ENCODE measurements around the gene OPN4.

OPN4 gene

GRCh38 chr10:86647773-86648703, 6.3 kb upstream of the OPN4 start:
- DNase-seq (ENCODE audit: low read depth), result peak; percentile 12

GRCh38 chr10:86648704-86649427, 5.5 kb upstream of the OPN4 start:
- peak; percentile 60 for DNase-seq (ENCODE audit: low read depth)

GRCh38 chr10:86649471-86650150, 4.7 kb upstream of the OPN4 start:
- no peak for DNase-seq (ENCODE audit: low read depth)

GRCh38 chr10:86650151-86650550, 4.2 kb upstream of the OPN4 start:
- no peak for DNase-seq (ENCODE audit: low read depth)

GRCh38 chr10:86651021-86651471, 3.3 kb upstream of the OPN4 start:
- no peak for DNase-seq (ENCODE audit: low read depth)

- DNase-seq (ENCODE audit: low read depth), result no peak
Measured at GRCh38 chr10:86651631-86652331, 2.6 kb upstream of the OPN4 start.

GRCh38 chr10:86652361-86653202, 1.8 kb upstream of the OPN4 start:
- no peak for DNase-seq (ENCODE audit: low read depth)

GRCh38 chr10:86653379-86653778, 968 bp upstream of the OPN4 start:
- no peak for DNase-seq (ENCODE audit: low read depth)

- no peak for DNase-seq (ENCODE audit: low read depth)
Measured at GRCh38 chr10:86653987-86654386, 360 bp upstream of the OPN4 start.

- no peak for DNase-seq (ENCODE audit: low read depth)
Measured at GRCh38 chr10:86655173-86655540, 810 bp downstream of the OPN4 start.

GRCh38 chr10:86655596-86655995, 1.2 kb downstream of the OPN4 start:
- DNase-seq (ENCODE audit: low read depth), result no peak

- DNase-seq (ENCODE audit: low read depth), result no peak
Measured at GRCh38 chr10:86657011-86657395, 2.7 kb downstream of the OPN4 start.

- no peak for DNase-seq (ENCODE audit: low read depth)
Measured at GRCh38 chr10:86657396-86658011, 3.2 kb downstream of the OPN4 start.

GRCh38 chr10:86658261-86658741, 4.0 kb downstream of the OPN4 start:
- no peak for DNase-seq (ENCODE audit: low read depth)

- no peak for DNase-seq (ENCODE audit: low read depth)
Measured at GRCh38 chr10:86658751-86659150, 4.4 kb downstream of the OPN4 start.

- no peak for DNase-seq (ENCODE audit: low read depth)
Measured at GRCh38 chr10:86659161-86659691, 4.9 kb downstream of the OPN4 start.

GRCh38 chr10:86659721-86660453, 5.5 kb downstream of the OPN4 start:
- DNase-seq (ENCODE audit: low read depth), result no peak

GRCh38 chr10:86661161-86662025, 7.0 kb downstream of the OPN4 start:
- DNase-seq (ENCODE audit: low read depth), result peak; percentile 29

Data from amniotic epithelial cell (primary cell).